RWPE1 (cell line): ENCODE results near the gene SOCS6.
"Not testable (repeated sequence)": the region's sequence is repeated elsewhere in the genome, so short reads cannot be mapped to it uniquely, and the experiment has no call there.

Experiments used
- CTCF ChIA-PET: fragments of 350-600 bp; sonication (Branson Sonifier 250); formaldehyde crosslinking; extraction: SDS; loops from one replicate; lab custom pipeline; 2021; lab: Yijun Ruan, JAX
- POLR2A ChIA-PET: fragments of 400-600 bp; formaldehyde crosslinking; extraction: SDS; loops from one replicate; lab custom pipeline; 2020; ENCODE audit warnings: antibody characterized with exemption; ENCODE audit not compliant: low non-redundant PET; lab: Yijun Ruan, JAX
- DNase-seq: peaks from one replicate; pipeline ENCODE4 v3.0.0; 2012; ENCODE audit warnings: low spot score
- H3K27ac ChIP-seq: fragments of 450-650 bp; 2 replicates; pipeline ENCODE4 v1.5.1; 2017
- TF ChIP-seq, protein P1 (sequence below): fragments of 450-650 bp; conservative IDR thresholded peaks from 2 replicates; pipeline ENCODE4 v1.5.1; 2017; ENCODE audit warnings: low read depth, mild to moderate bottlenecking

The SOCS6 gene

DNA sequence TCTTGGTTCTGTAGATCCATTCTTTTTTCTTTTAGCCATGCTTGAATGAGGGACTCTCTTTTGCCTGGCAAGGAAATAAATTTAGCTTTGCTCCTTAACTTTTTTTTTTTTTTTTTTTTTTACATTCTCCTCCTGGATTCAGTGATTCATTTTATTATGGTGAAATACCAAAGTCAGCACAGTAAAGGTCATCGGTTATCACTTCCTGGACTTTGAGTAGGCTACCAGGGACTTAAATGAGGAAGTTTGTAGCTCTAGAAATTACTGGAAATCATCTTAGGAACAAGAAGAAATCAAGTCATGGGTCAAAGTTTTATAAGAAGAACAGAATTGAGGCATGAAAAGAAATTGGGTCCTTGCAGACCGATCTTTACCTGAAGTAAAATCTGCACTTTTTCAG is 75.0 kb downstream of the SOCS6 start:
- POLR2A ChIA-PET, result no interaction called here
- no peak overlapping the region for H3K27ac ChIP-seq
- DNase-seq, result peak; percentile 23
- CTCF ChIA-PET, result no interaction called here
- TF ChIP-seq, protein P1, sequence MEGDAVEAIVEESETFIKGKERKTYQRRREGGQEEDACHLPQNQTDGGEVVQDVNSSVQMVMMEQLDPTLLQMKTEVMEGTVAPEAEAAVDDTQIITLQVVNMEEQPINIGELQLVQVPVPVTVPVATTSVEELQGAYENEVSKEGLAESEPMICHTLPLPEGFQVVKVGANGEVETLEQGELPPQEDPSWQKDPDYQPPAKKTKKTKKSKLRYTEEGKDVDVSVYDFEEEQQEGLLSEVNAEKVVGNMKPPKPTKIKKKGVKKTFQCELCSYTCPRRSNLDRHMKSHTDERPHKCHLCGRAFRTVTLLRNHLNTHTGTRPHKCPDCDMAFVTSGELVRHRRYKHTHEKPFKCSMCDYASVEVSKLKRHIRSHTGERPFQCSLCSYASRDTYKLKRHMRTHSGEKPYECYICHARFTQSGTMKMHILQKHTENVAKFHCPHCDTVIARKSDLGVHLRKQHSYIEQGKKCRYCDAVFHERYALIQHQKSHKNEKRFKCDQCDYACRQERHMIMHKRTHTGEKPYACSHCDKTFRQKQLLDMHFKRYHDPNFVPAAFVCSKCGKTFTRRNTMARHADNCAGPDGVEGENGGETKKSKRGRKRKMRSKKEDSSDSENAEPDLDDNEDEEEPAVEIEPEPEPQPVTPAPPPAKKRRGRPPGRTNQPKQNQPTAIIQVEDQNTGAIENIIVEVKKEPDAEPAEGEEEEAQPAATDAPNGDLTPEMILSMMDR, result no peak

GRCh38 chr18:70365361-70365760 is 76.5 kb downstream of the SOCS6 start:
- CTCF ChIA-PET, result no interaction called here
- H3K27ac ChIP-seq, result no peak overlapping the region
- POLR2A ChIA-PET, result no interaction called here
- TF ChIP-seq, protein P1, result no peak
- DNase-seq, result no peak

- TF ChIP-seq, protein P1, result no peak
- ChIA-PET CTCF (no interaction called here), POLR2A (no interaction called here)
- H3K27ac ChIP-seq, result no peak overlapping the region
- no peak for DNase-seq
Measured at GRCh38 chr18:70366174-70366573, 77.3 kb downstream of the SOCS6 start.

- CTCF ChIA-PET, result no interaction called here
- POLR2A ChIA-PET, result no interaction called here
- TF ChIP-seq, protein P1, result no peak
- DNase-seq, result no peak
- no peak overlapping the region for H3K27ac ChIP-seq
Measured at GRCh38 chr18:70366670-70367069, 77.8 kb downstream of the SOCS6 start.

GRCh38 chr18:70367344-70367743 is 78.5 kb downstream of the SOCS6 start:
- H3K27ac ChIP-seq, CTCF ChIA-PET, DNase-seq, POLR2A ChIA-PET: not testable (repeated sequence)

DNA sequence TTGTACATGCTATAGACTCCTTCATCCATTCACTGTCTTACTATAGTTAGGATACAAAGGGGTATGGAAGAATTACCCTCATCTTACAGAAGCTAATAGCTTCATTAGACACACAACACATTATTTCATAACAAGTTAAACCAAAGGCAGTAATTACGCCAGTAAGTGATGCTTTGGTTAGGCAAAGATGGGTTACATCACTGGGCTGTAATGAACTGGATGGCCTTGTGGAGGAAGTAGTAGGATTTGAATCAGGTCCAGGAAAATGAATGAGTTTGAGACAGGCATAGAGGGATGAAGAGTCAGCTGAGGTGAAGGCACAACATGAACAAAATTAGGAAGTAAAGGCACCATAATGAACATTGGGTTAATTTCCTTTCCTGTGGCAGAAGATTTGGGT is 80.1 kb downstream of the SOCS6 start:
- POLR2A ChIA-PET, result no interaction called here
- CTCF ChIA-PET, result no interaction called here
- DNase-seq, result no peak
- TF ChIP-seq, protein P1, result no peak
- H3K27ac ChIP-seq, result no peak overlapping the region

DNA sequence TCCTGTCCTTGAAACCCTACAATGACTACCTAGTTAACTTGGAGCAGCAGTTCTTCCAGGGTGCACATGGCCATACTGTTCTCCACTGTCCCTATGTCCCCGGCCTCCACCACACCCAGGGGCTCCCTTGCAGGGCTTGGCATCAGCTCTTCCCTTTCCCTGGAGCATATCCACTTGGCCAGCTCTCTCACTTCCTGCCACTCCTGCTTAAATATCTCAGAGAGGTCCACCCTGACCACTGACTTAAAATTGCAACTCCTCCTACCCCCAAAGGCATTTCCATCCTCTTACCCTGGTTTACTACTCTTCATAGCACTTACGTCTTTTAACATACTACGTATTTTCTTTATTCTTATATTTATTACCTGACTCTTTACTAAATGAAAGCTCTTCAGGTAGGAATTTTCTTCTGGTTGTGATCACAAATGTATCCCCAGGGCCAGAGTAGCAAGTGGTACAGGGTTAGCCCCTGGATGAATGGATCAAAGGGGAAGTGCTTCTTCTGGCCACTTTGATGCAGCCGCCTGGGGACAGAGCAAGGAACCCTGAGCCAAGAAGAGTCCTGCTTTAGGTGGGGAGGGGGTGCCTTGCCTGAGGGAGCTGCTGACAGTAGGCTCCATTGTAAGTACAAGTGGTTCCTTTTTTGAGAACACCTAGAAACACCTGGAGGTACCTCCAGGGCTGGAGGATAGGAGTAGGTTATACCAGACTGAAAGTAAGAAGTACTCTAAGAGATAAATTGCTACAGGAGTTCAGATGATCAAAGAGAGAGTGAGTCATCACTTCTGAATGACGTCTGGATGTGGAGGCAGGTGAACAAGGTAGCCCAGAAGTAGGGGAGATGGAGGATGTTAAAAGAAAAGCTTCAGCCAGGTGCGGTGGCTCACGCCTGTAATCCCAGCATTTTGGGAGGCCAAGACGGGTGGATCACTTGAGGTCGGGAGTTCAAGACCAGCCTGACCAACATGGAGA is 82.2 kb downstream of the SOCS6 start:
- peak overlapping the region; percentile 3; the same call in 1 of the 2 replicates for H3K27ac ChIP-seq
- peak; percentile 30 for DNase-seq
- ChIA-PET CTCF (no interaction called here), POLR2A (no interaction called here)
- TF ChIP-seq, protein P1, result no peak
